Uterine smooth muscle cell (primary cell): ENCODE data around the gene SUCO. TPM values are rescaled to one million over a fixed set of nuclear protein-coding genes. Genes with fewer than 3 reads are reported as not detected.

Experiments used
- total RNA-seq: library from RNA; depleted of rRNA; stranded (reverse); fragments of >200 nt; gene quantifications from 2 replicates; pipeline ENCODE4 v1.2.3, GENCODE V29; 2014

SUCO gene
- 37.1 and 52.1 TPM in 2 replicates for total RNA-seq

GRCh38 chr1:172532700-172533512 lies at the start of gene SUCO:
Gene SUCO, plus strand, starts transcription at chr1:172533150. Its CDS starts 286 bp downstream, at chr1:172533436.

GRCh38 chr1:172658871-172659453 lies 126.0 kb downstream of the SUCO start, which contains the start of gene FASLG:
Gene FASLG, plus strand, starts transcription at chr1:172659103. Its CDS starts 99 bp downstream, at chr1:172659202.

Other genes starting within 250 kb of the SUCO start
- not detected in 2 replicates for gene C1orf105, start 112.5 kb upstream of the SUCO start, total RNA-seq
- 15.5 and 22.9 TPM in 2 replicates for gene PIGC, start 89.1 kb upstream of the SUCO start, total RNA-seq
- not detected in 2 replicates for gene FASLG, start 126.0 kb downstream of the SUCO start, total RNA-seq